ENCODE data around the gene DNAI2.

DNAI2 gene

GRCh38 chr17:74356646-74357465 is 82.8 kb downstream of the DNAI2 start:
- in situ Hi-C loops (cut with HindIII; ENCODE audit: low sequenced_read_pairs) = no loop called here

GRCh38 chr17:74357466-74357809 is 83.4 kb downstream of the DNAI2 start:
- in situ Hi-C loops (cut with HindIII; ENCODE audit: low sequenced_read_pairs) = no loop called here

GRCh38 chr17:74358697-74359096 is 84.7 kb downstream of the DNAI2 start:
- in situ Hi-C loops (cut with HindIII; ENCODE audit: low sequenced_read_pairs) = no loop called here

GRCh38 chr17:74359916-74360315 is 85.9 kb downstream of the DNAI2 start:
- in situ Hi-C loops (cut with HindIII; ENCODE audit: low sequenced_read_pairs) = no loop called here

GRCh38 chr17:74360899-74361229 is 86.8 kb downstream of the DNAI2 start:
- in situ Hi-C loops (cut with HindIII; ENCODE audit: low sequenced_read_pairs) = no loop called here

- in situ Hi-C loops (cut with HindIII; ENCODE audit: low sequenced_read_pairs) = no loop called here
These were observed 87.4 kb downstream of the DNAI2 start, which contains the start of gene BTBD17 for GRCh38 chr17:74361230-74362068. BTBD17 (minus strand) TSS chr17:74361868; CDS start chr17:74361819, 49 bp downstream.

- in situ Hi-C loops (cut with HindIII; ENCODE audit: low sequenced_read_pairs) = no loop called here
These were observed 88.0 kb downstream of the DNAI2 start for GRCh38 chr17:74362069-74362405.

GRCh38 chr17:74362810-74363498 is 88.9 kb downstream of the DNAI2 start:
- in situ Hi-C loops (cut with HindIII; ENCODE audit: low sequenced_read_pairs) = no loop called here
